Pancreas (tissue), 10 donors: Measurements from ENCODE around the gene ERC1. TPM values are rescaled to one million over a fixed set of nuclear protein-coding genes. Genes with fewer than 3 reads are reported as not detected.

ENCODE experiments used
- ATAC-seq, 4 donors: fragments of 200-7000 bp; cut with Tn5 transposase; one replicate each; pipeline versions ENCODE4 v1.8.0 to v1.9.1; 2020; ENCODE audit warnings: mild to moderate bottlenecking in 4 of 4, moderate library complexity in 4 of 4
- DNase-seq, 6 donors: peaks; one replicate each; pipeline ENCODE4 v3.0.0-alpha.2; 2020
- FAIRE-seq: peaks from 2 replicates; lab custom pipeline; 2012; peaks lifted over from hg19 to GRCh38; lab: Jason Lieb, UNC
- H3K27ac ChIP-seq, 4 donors: fragments of 200-600 bp; sonication (generic); 1 replicate in 3 of 4; 2 replicates in 1 of 4; pipeline versions ENCODE4 v1.5.0 to v1.8.0; 2020
- H3K27me3 ChIP-seq, 4 donors: fragments of 200-600 bp; one replicate each; pipeline ENCODE4 v1.8.0; 2021
- H3K36me3 ChIP-seq, 3 donors: fragments of 200-600 bp; sonication (generic) in 1 of 3; one replicate each; pipeline versions ENCODE4 v1.5.0 to v1.8.0; 2020 to 2021
- H3K4me1 ChIP-seq, 3 donors: fragments of 200-600 bp; one replicate each; pipeline ENCODE4 v1.8.0; 2021
- H3K4me3 ChIP-seq, 4 donors: fragments of 200-600 bp; sonication (generic) in 2 of 4; one replicate each; pipeline versions ENCODE4 v1.5.0 to v1.8.0; 2020 to 2021
- H3K9me3 ChIP-seq, 4 donors: fragments of 200-600 bp; one replicate each; pipeline ENCODE4 v1.8.0; 2021
- WGBS, 2 donors: extraction: QIAGEN DNeasy Blood & Tissue Kit; methylation state at CpG; one replicate each; pipeline ENCODE4 v1.1.7; 2013; 5-methylcytosine and 5-hydroxymethylcytosine counted together
- intact Hi-C, 3 donors: fragments of 100-400 bp; cut with DNase I; formaldehyde crosslinking; loops; one replicate each; pipeline versions ENCODE4 v1.11.1 to v1.14.2; 2022
- polyA plus RNA-seq, 2 donors: library from polyadenylated mRNA; stranded (reverse); fragments of 200-250 nt; gene quantifications; one replicate each; pipeline ENCODE4 v1.2.3, GENCODE V29; 2013
- total RNA-seq, 6 donors: library from RNA; stranded (reverse); fragmentation: NEBNext Ultra II Directional in 4 of 6; extraction: Animal tissue kit (Norgen Biotek cat#: 25700) in 4 of 6; gene quantifications; one replicate each; pipeline versions ENCODE4 v1.2.1 to v1.2.4, GENCODE V29; 2021 to 2023
- TF ChIP-seq, protein P1 (sequence below), 4 donors: fragments of 200-600 bp; sonication (generic) in 3 of 4; IDR thresholded peaks; one replicate each; pipeline versions ENCODE4 v1.5.0 to v1.8.0; 2021; ENCODE audit warnings: antibody characterized with exemption in 4 of 4
- donor health status: healthy with polysubstance abuse.
- donor health status: DM: no; HTN: no; CAD: no; lungs with moderate emphysema.
- donor health status: DM: no; HTN: no; CAD: no.
- donor health status: control.
- donor health status: control.
- donor health status: Bipolar disorder and iron deficiency.
- donor health status: DM: yes; HTN: yes; CAD: no.
- donor health status: DM: no; HTN: no; CAD: no.
- donor health status: DM: no; HTN: no; CAD: no.
- donor health status: DM: yes; HTN: yes; CAD: no.

The ERC1 gene
- total and polyA plus RNA-seq, 8 donors: 4.1 to 41.4 (median 20.5) TPM

DNA sequence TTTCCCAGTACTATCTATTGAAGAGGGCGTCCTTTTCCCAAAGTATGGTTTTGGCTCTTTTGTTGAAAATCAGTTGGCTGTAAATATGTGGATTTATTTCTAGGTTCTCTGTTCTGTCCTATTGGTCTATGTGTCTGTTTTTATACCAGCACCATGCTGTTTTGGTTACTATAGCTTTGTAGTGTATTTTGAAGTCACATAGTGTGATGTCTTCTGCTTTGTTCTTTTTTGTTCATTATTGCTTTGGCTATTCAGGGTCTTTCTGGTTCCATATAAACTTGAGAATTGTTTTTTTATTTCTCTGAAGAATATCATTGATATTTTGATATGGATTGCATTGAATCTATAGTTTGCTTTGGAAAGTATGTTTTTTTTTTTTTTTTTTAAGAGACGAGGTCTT, 67.4 kb downstream of the ERC1 start:
- H3K4me1 ChIP-seq: peaks cover 0 to 18% (median 15%) of the 10 kb centered on the region in 3 donors
- H3K27ac ChIP-seq: no peak overlapping the region
- ATAC-seq: no peak
- no peaks in the 10 kb centered on the region for H3K27me3 ChIP-seq
- H3K9me3 ChIP-seq: no peaks in the 10 kb centered on the region
- no peaks in the 10 kb centered on the region for H3K36me3 ChIP-seq
- TF ChIP-seq, protein P1, sequence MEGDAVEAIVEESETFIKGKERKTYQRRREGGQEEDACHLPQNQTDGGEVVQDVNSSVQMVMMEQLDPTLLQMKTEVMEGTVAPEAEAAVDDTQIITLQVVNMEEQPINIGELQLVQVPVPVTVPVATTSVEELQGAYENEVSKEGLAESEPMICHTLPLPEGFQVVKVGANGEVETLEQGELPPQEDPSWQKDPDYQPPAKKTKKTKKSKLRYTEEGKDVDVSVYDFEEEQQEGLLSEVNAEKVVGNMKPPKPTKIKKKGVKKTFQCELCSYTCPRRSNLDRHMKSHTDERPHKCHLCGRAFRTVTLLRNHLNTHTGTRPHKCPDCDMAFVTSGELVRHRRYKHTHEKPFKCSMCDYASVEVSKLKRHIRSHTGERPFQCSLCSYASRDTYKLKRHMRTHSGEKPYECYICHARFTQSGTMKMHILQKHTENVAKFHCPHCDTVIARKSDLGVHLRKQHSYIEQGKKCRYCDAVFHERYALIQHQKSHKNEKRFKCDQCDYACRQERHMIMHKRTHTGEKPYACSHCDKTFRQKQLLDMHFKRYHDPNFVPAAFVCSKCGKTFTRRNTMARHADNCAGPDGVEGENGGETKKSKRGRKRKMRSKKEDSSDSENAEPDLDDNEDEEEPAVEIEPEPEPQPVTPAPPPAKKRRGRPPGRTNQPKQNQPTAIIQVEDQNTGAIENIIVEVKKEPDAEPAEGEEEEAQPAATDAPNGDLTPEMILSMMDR (IDR thresholded peaks at IDR 0.05): no peak
- H3K4me3 ChIP-seq: no peak overlapping the region
- WGBS, 2 donors: 98 to 99% methylated on average over 2 of the region's 2 CpGs
- intact Hi-C loops: no loop called here
- no peak for DNase-seq
- FAIRE-seq: no peak

DNA sequence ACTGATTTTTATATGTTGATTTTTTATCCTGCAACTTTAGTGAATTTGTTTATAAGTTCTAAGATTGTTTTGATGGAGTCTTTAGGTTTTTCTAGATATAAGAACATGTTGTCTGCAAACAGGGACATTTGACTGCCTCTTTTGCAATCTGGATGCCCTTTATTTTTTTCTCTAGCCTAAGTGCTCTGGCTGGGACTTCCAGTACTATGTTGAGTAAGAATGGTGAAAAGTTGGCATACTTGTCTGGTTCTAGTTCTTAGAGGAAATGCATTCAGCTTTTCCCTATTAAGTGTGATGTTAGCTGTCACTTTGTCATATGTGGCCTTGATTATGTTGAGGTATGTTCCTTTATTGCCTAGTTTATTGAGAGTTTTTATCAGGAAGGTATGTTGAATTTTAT, 68.1 kb downstream of the ERC1 start:
- no peaks in the 10 kb centered on the region for H3K9me3 ChIP-seq
- DNase-seq (no peak), ATAC-seq (no peak), FAIRE-seq (no peak)
- H3K36me3 ChIP-seq: no peaks in the 10 kb centered on the region
- intact Hi-C loops: no loop called here
- TF ChIP-seq, protein P1 (IDR thresholded peaks at IDR 0.05): no peak
- no peak overlapping the region for H3K27ac ChIP-seq
- H3K27me3 ChIP-seq: no peaks in the 10 kb centered on the region
- H3K4me3 ChIP-seq: no peak overlapping the region
- peaks cover 0 to 11% (median 8%) of the 10 kb centered on the region in 3 donors for H3K4me1 ChIP-seq

DNA sequence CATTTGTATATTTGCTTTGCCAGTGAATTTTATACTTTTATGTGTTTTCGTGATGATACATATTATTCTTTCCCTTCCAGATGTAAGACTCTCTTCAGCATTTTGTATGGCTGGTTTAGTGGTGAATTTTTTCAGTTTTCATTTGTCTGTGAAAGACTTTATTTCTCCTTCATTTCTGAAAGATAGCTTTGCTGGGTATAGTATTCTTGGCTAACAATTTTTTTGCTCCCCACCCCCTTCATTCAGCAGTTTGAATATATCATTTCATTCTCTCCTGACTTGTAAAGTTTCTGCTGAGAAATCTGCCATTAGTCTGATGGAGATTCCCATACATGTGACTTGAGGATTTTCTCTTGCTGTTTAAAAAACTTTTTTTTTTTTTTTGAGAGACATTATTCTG, 72.8 kb downstream of the ERC1 start:
- no peak overlapping the region for H3K27ac ChIP-seq
- no peak overlapping the region for H3K4me3 ChIP-seq
- H3K4me1 ChIP-seq: no peaks in the 10 kb centered on the region
- TF ChIP-seq, protein P1 (IDR thresholded peaks at IDR 0.05): no peak
- FAIRE-seq: no peak
- no peak for ATAC-seq
- no peaks in the 10 kb centered on the region for H3K27me3 ChIP-seq
- H3K9me3 ChIP-seq: no peaks in the 10 kb centered on the region
- 94 to 100% methylated on average over 1 of the region's 1 CpG for WGBS, 2 donors
- no peak for DNase-seq
- no peaks in the 10 kb centered on the region for H3K36me3 ChIP-seq
- intact Hi-C loops: no loop called here

DNA sequence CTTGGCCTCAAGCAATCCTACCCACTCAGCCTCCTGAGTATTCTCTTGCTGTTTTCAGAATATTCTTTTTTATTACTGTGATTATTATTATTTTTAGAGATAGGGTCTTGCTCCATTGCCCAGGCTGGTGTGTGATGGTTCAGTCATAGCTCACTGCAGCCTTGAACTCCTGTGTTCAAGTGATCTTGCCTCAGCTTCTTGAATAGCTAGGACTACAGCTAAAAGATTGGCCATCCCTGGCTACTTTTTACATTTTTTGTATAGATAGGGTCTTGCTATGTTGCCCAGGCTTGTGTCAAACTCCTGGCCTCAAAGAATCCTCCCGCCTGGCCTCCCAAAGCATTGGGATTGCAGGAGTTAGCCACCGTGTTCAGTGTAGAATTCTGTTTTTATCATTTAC, 73.3 kb downstream of the ERC1 start:
- ATAC-seq (no peak), FAIRE-seq (no peak)
- intact Hi-C loops: no loop called here

DNA sequence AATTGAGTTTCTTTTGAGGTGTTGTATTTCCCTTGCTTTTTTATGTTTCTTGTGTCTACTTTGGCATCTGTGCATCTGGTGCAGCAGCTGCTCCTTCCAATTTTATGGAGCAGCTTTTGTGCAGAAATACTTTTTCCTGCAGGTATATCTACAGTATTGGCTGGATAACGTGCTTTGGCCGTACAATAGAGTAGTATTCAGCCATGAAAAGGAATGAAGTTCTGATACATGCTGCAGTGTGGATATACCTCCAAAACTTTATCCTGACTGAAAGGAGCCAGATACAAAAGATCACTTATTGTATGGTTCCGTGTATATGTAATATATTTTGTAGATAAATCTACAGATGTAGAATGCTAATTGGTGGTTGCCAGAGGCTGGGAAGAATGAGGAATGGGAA, 74.6 kb downstream of the ERC1 start:
- no peaks in the 10 kb centered on the region for H3K27me3 ChIP-seq
- DNase-seq (no peak), FAIRE-seq (no peak), ATAC-seq (no peak)
- intact Hi-C loops: no loop called here
- 99 to 100% methylated on average over 3 of the region's 3 CpGs for WGBS, 2 donors
- no peaks in the 10 kb centered on the region for H3K9me3 ChIP-seq
- no peak overlapping the region for H3K27ac ChIP-seq
- H3K36me3 ChIP-seq: no peaks in the 10 kb centered on the region
- peaks cover 0 to 6% (median 3%) of the 10 kb centered on the region in 3 donors for H3K4me1 ChIP-seq
- TF ChIP-seq, protein P1 (IDR thresholded peaks at IDR 0.05): no peak
- no peak overlapping the region for H3K4me3 ChIP-seq

More for the DNA sequence above, 73.3 kb downstream of the ERC1 start:
- 96 to 100% methylated on average over 2 of the region's 2 CpGs for WGBS, 2 donors
- TF ChIP-seq, protein P1 (IDR thresholded peaks at IDR 0.05): no peak
- H3K27me3 ChIP-seq: no peaks in the 10 kb centered on the region
- no peak overlapping the region for H3K27ac ChIP-seq
- H3K36me3 ChIP-seq: no peaks in the 10 kb centered on the region
- DNase-seq: no peak
- H3K9me3 ChIP-seq: no peaks in the 10 kb centered on the region
- H3K4me3 ChIP-seq: no peak overlapping the region
- H3K4me1 ChIP-seq: no peaks in the 10 kb centered on the region
